Dendritic cell treated with granulocyte-macrophage colony-stimulating factor and Interleukin-4, amounts not matched to agents 40 ng/mL and 50 ng/mL, for 4 days (primary cell): ENCODE measurements around the gene RMDN2.

Experiments
- H3K27ac Mint-ChIP-seq: one replicate; pipeline ENCODE4 v1.8.0; 2022; ENCODE audit warnings: mild to moderate bottlenecking, mixed read lengths
- H3K27me3 Mint-ChIP-seq: one replicate; pipeline ENCODE4 v1.8.0; 2022; ENCODE audit warnings: mild to moderate bottlenecking, mixed read lengths
- H3K36me3 Mint-ChIP-seq: one replicate; pipeline ENCODE4 v1.8.0; 2022; ENCODE audit warnings: low read depth, mixed read lengths
- H3K4me1 Mint-ChIP-seq: one replicate; pipeline ENCODE4 v1.8.0; 2022; ENCODE audit warnings: low read depth, mixed read lengths
- H3K4me3 Mint-ChIP-seq: one replicate; pipeline ENCODE4 v1.8.0; 2022; ENCODE audit warnings: mild to moderate bottlenecking, moderate library complexity, mixed read lengths
- H3K9me3 Mint-ChIP-seq: one replicate; pipeline ENCODE4 v1.8.0; 2022; ENCODE audit warnings: mixed read lengths
- intact Hi-C: fragments of 100-400 bp; cut with micrococcal nuclease; formaldehyde crosslinking; loops from one replicate; pipeline ENCODE4 v1.15.0; 2022

The RMDN2 gene

GRCh38 chr2:37925063-37925897, at the start of gene RMDN2:
TSS of gene RMDN2 (plus strand) at chr2:37925287. CDS start at chr2:37929278, 3,991 bp downstream.
- no peaks in the 10 kb centered on the region for H3K9me3 Mint-ChIP-seq
- intact Hi-C loops = loop anchor here (2.0 kb wide), 1 partner anchor 32 kb away; no protein-coding TSS in a partner anchor
- H3K36me3 Mint-ChIP-seq = peaks cover 17% of the 10 kb centered on the region
- H3K4me1 Mint-ChIP-seq = peaks cover 39% of the 10 kb centered on the region
- peak within 1 kb of the TSS; percentile 99 for H3K27ac Mint-ChIP-seq
- H3K4me3 Mint-ChIP-seq = peak within 1 kb of the TSS; percentile 97
- H3K27me3 Mint-ChIP-seq = no peaks in the 10 kb centered on the region

- peaks cover 33% of the 10 kb centered on the region for H3K27me3 Mint-ChIP-seq
- no peak overlapping the region for H3K27ac Mint-ChIP-seq
- H3K9me3 Mint-ChIP-seq = no peaks in the 10 kb centered on the region
- H3K4me3 Mint-ChIP-seq = no peak overlapping the region
- peaks cover 52% of the 10 kb centered on the region for H3K4me1 Mint-ChIP-seq
- intact Hi-C loops = loop anchor here (5.0 to 10.0 kb wide), 2 partner anchors 201 to 478 kb away; partner anchors contain the start of gene CDC42EP3
- no peaks in the 10 kb centered on the region for H3K36me3 Mint-ChIP-seq
These were observed 49.6 kb upstream of the RMDN2 start for GRCh38 chr2:37875403-37875906.

GRCh38 chr2:37876227-37876626, 48.9 kb upstream of the RMDN2 start:
- intact Hi-C loops = loop anchor here (2.0 to 10.0 kb wide), 3 partner anchors 43 to 479 kb away; partner anchors contain the start of gene CDC42EP3
- Mint-ChIP-seq H3K9me3 (no peaks in the 10 kb centered on the region), H3K36me3 (no peaks in the 10 kb centered on the region), H3K4me3 (no peak overlapping the region), H3K27ac (no peak overlapping the region), H3K27me3 (peaks cover 39% of the 10 kb centered on the region), H3K4me1 (peaks cover 48% of the 10 kb centered on the region)

GRCh38 chr2:37877457-37878315, 47.4 kb upstream of the RMDN2 start:
- no peaks in the 10 kb centered on the region for H3K36me3 Mint-ChIP-seq
- no peak overlapping the region for H3K27ac Mint-ChIP-seq
- peaks cover 36% of the 10 kb centered on the region for H3K27me3 Mint-ChIP-seq
- H3K9me3 Mint-ChIP-seq = no peaks in the 10 kb centered on the region
- H3K4me1 Mint-ChIP-seq = peaks cover 33% of the 10 kb centered on the region
- intact Hi-C loops = loop anchor here (1.0 to 10.0 kb wide), 4 partner anchors 45 to 480 kb away; partner anchors contain the start of gene CDC42EP3
- no peak overlapping the region for H3K4me3 Mint-ChIP-seq

- H3K4me1 Mint-ChIP-seq = peaks cover 25% of the 10 kb centered on the region
- intact Hi-C loops = loop anchor here (5.0 to 10.0 kb wide), 2 partner anchors 204 to 481 kb away; partner anchors contain the start of gene CDC42EP3
- H3K9me3 Mint-ChIP-seq = no peaks in the 10 kb centered on the region
- H3K27ac Mint-ChIP-seq = no peak overlapping the region
- H3K27me3 Mint-ChIP-seq = peaks cover 32% of the 10 kb centered on the region
- no peak overlapping the region for H3K4me3 Mint-ChIP-seq
- H3K36me3 Mint-ChIP-seq = no peaks in the 10 kb centered on the region
These were observed 46.6 kb upstream of the RMDN2 start for GRCh38 chr2:37878536-37878935.

- no peak overlapping the region for H3K4me3 Mint-ChIP-seq
- peaks cover 27% of the 10 kb centered on the region for H3K27me3 Mint-ChIP-seq
- no peaks in the 10 kb centered on the region for H3K9me3 Mint-ChIP-seq
- no peak overlapping the region for H3K27ac Mint-ChIP-seq
- H3K4me1 Mint-ChIP-seq = peaks cover 13% of the 10 kb centered on the region
- H3K36me3 Mint-ChIP-seq = no peaks in the 10 kb centered on the region
- intact Hi-C loops = loop anchor here (10.0 kb wide), 1 partner anchor 546 kb away; no protein-coding TSS in a partner anchor
These were observed 44.5 kb upstream of the RMDN2 start for GRCh38 chr2:37880551-37880950.

GRCh38 chr2:37881397-37881796, 43.7 kb upstream of the RMDN2 start:
- peaks cover 28% of the 10 kb centered on the region for H3K27me3 Mint-ChIP-seq
- intact Hi-C loops = loop anchor here (10.0 kb wide), 1 partner anchor 547 kb away; no protein-coding TSS in a partner anchor
- H3K4me3 Mint-ChIP-seq = no peak overlapping the region
- H3K27ac Mint-ChIP-seq = no peak overlapping the region
- H3K9me3 Mint-ChIP-seq = no peaks in the 10 kb centered on the region
- peaks cover 5% of the 10 kb centered on the region for H3K4me1 Mint-ChIP-seq
- no peaks in the 10 kb centered on the region for H3K36me3 Mint-ChIP-seq

- Mint-ChIP-seq H3K4me3 (no peak overlapping the region), H3K27ac (no peak overlapping the region), H3K9me3 (no peaks in the 10 kb centered on the region), H3K4me1 (peaks cover 5% of the 10 kb centered on the region), H3K27me3 (peaks cover 28% of the 10 kb centered on the region), H3K36me3 (no peaks in the 10 kb centered on the region)
- intact Hi-C loops = loop anchor here (10.0 kb wide), 1 partner anchor 547 kb away; no protein-coding TSS in a partner anchor
These were observed 43.1 kb upstream of the RMDN2 start for GRCh38 chr2:37882036-37882435.

- Mint-ChIP-seq H3K36me3 (no peaks in the 10 kb centered on the region), H3K4me3 (no peak overlapping the region), H3K27ac (no peak overlapping the region), H3K9me3 (no peaks in the 10 kb centered on the region), H3K4me1 (peaks cover 5% of the 10 kb centered on the region), H3K27me3 (peaks cover 28% of the 10 kb centered on the region)
- intact Hi-C loops = loop anchor here (10.0 kb wide), 1 partner anchor 549 kb away; no protein-coding TSS in a partner anchor
These were observed 41.6 kb upstream of the RMDN2 start for GRCh38 chr2:37883518-37883917.

- no peak overlapping the region for H3K4me3 Mint-ChIP-seq
- no peaks in the 10 kb centered on the region for H3K9me3 Mint-ChIP-seq
- no peak overlapping the region for H3K27ac Mint-ChIP-seq
- peaks cover 22% of the 10 kb centered on the region for H3K27me3 Mint-ChIP-seq
- H3K36me3 Mint-ChIP-seq = no peaks in the 10 kb centered on the region
- intact Hi-C loops = loop anchor here (10.0 kb wide), 1 partner anchor 551 kb away; no protein-coding TSS in a partner anchor
- H3K4me1 Mint-ChIP-seq = peaks cover 13% of the 10 kb centered on the region
These were observed 39.6 kb upstream of the RMDN2 start for GRCh38 chr2:37885329-37885993.

GRCh38 chr2:37886745-37887144, 38.3 kb upstream of the RMDN2 start:
- no peak overlapping the region for H3K27ac Mint-ChIP-seq

GRCh38 chr2:37887286-37887685, 37.8 kb upstream of the RMDN2 start:
- intact Hi-C loops = loop anchor here (10.0 kb wide), 1 partner anchor 552 kb away; no protein-coding TSS in a partner anchor
- Mint-ChIP-seq H3K36me3 (no peaks in the 10 kb centered on the region), H3K9me3 (no peaks in the 10 kb centered on the region), H3K27ac (no peak overlapping the region), H3K4me1 (peaks cover 28% of the 10 kb centered on the region), H3K27me3 (peaks cover 12% of the 10 kb centered on the region), H3K4me3 (no peak overlapping the region)

More at GRCh38 chr2:37886745-37887144, 38.3 kb upstream of the RMDN2 start:
- Mint-ChIP-seq H3K4me1 (peaks cover 22% of the 10 kb centered on the region), H3K4me3 (no peak overlapping the region), H3K27me3 (peaks cover 12% of the 10 kb centered on the region), H3K36me3 (no peaks in the 10 kb centered on the region), H3K9me3 (no peaks in the 10 kb centered on the region)
- intact Hi-C loops = loop anchor here (10.0 kb wide), 1 partner anchor 552 kb away; no protein-coding TSS in a partner anchor
